Stomach (tissue), 9 donors: Measurements from ENCODE around the gene TMED5. TPM values are rescaled to one million over a fixed set of nuclear protein-coding genes. Genes with fewer than 3 reads are reported as not detected.

Source experiments
- DNase-seq, 2 donors: peaks; one replicate each; pipeline versions ENCODE4 v3.0.0 to v3.0.0-alpha.2; 2013 to 2019
- H3K27ac ChIP-seq, 5 donors: fragments of 200-600 bp in 4 of 5; sonication (generic) in 4 of 5; one replicate each; pipeline ENCODE4 v1.5.1; 2013 to 2019; ENCODE audit warnings: mild to moderate bottlenecking in 1 of 5, moderate library complexity in 1 of 5
- H3K27me3 ChIP-seq, 3 donors: fragments of 200-600 bp; sonication (generic); one replicate each; pipeline ENCODE4 v1.5.1; 2017 to 2019; ENCODE audit warnings: mixed run types in 1 of 3
- H3K36me3 ChIP-seq, 4 donors: fragments of 200-600 bp; sonication (generic); 1 replicate in 3 of 4; 2 replicates in 1 of 4; pipeline ENCODE4 v1.5.1; 2016 to 2019
- H3K4me1 ChIP-seq, 4 donors: fragments of 200-600 bp; sonication (generic); one replicate each; pipeline ENCODE4 v1.5.1; 2016 to 2019
- H3K4me3 ChIP-seq, 4 donors: fragments of 200-600 bp; sonication (generic) in 3 of 4; one replicate each; pipeline ENCODE4 v1.5.1; 2016 to 2019; ENCODE audit warnings: mild to moderate bottlenecking in 1 of 4
- H3K9me3 ChIP-seq, 4 donors: fragments of 200-600 bp; sonication (generic); one replicate each; pipeline ENCODE4 v1.5.1; 2016 to 2019
- EP300 ChIP-seq: sonication (generic); formaldehyde crosslinking; IDR thresholded peaks from one replicate; pipeline ENCODE4 v1.6.1; 2017; ENCODE audit warnings: antibody characterized with exemption
- POLR2A ChIP-seq, 4 donors: fragments of 450-650 bp; IDR thresholded peaks; one replicate each; pipeline ENCODE4 v1.6.1; 2016; ENCODE audit warnings: antibody characterized with exemption in 4 of 4, control low read depth in 2 of 4, mild to moderate bottlenecking in 1 of 4, moderate library complexity in 1 of 4
- POLR2AphosphoS5 ChIP-seq, 3 donors: sonication (generic); formaldehyde crosslinking; IDR thresholded peaks; one replicate each; pipeline ENCODE4 v1.6.1; 2016; ENCODE audit warnings: antibody characterized with exemption in 3 of 3
- WGBS, 5 donors: extraction: QIAGEN DNeasy Blood & Tissue Kit in 3 of 5; methylation state at CpG; one replicate each; pipeline versions ENCODE4 v1.1.5 to v1.1.7; 2013 to 2018; 5-methylcytosine and 5-hydroxymethylcytosine counted together
- intact Hi-C: fragments of 100-400 bp; cut with DNase I; formaldehyde crosslinking; loops from one replicate; pipeline ENCODE4 v1.15.1; 2023; ENCODE audit warnings: low total_unique reads
- polyA plus RNA-seq, 3 donors: library from polyadenylated mRNA; stranded (reverse); fragments of 200-250 nt; gene quantifications; one replicate each; pipeline ENCODE4 v1.2.3, GENCODE V29; 2013
- total RNA-seq, 5 donors: library from RNA; depleted of rRNA; stranded (reverse); fragments of >200 nt; gene quantifications; one replicate each; pipeline versions ENCODE4 v1.1.0 to v1.2.3, GENCODE V29; 2014 to 2016
- TF ChIP-seq, protein P1 (sequence below), 7 experiments: fragments of 450-650 bp in 4 of 7; fragments of 200-600 bp in 3 of 7; sonication (generic) in 3 of 7; IDR thresholded peaks; one replicate each; pipeline ENCODE4 v1.5.1; 2016 to 2019; ENCODE audit warnings: antibody characterized with exemption in 7 of 7, control low read depth in 2 of 7, mild to moderate bottlenecking in 1 of 7
- donor health status: healthy with polysubstance abuse.
- donor health status: Bipolar disorder and iron deficiency.
- donor health status: healthy.

The TMED5 gene
- total and polyA plus RNA-seq, 8 donors = 8.2 to 85.6 (median 16.1) TPM

DNA sequence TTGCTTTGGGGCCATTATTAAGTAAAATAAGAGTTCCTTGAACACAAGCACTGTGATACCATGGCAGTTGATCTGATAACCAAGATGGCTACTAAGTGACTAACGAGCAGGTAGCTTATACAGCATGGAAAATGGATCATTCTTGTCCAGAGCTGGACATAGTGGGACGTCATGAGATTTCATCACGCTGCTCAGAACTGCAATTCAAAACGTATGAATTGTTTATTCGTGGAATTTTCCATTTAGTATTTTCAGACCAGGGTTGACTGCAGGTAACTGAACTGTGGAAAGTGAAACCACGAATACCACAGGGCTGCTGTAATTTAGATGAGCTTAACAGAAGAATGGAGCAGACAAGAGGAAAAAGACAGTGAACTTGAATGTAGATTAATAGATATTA is 39.2 kb upstream of the TMED5 start:
- H3K36me3 ChIP-seq = peaks cover 0 to 23% (median 8%) of the 10 kb centered on the region in 4 donors
- no peak overlapping the region for H3K4me3 ChIP-seq
- no peak overlapping the region for H3K27ac ChIP-seq
- peak in 1 of 2 donors; percentile 11 for DNase-seq
- no peaks in the 10 kb centered on the region for H3K27me3 ChIP-seq
- TF ChIP-seq POLR2AphosphoS5 (IDR thresholded peaks at IDR 0.05) (no peak), EP300 (no peak), POLR2A (IDR thresholded peaks at IDR 0.05) (no peak)
- TF ChIP-seq, protein P1, sequence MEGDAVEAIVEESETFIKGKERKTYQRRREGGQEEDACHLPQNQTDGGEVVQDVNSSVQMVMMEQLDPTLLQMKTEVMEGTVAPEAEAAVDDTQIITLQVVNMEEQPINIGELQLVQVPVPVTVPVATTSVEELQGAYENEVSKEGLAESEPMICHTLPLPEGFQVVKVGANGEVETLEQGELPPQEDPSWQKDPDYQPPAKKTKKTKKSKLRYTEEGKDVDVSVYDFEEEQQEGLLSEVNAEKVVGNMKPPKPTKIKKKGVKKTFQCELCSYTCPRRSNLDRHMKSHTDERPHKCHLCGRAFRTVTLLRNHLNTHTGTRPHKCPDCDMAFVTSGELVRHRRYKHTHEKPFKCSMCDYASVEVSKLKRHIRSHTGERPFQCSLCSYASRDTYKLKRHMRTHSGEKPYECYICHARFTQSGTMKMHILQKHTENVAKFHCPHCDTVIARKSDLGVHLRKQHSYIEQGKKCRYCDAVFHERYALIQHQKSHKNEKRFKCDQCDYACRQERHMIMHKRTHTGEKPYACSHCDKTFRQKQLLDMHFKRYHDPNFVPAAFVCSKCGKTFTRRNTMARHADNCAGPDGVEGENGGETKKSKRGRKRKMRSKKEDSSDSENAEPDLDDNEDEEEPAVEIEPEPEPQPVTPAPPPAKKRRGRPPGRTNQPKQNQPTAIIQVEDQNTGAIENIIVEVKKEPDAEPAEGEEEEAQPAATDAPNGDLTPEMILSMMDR (IDR thresholded peaks at IDR 0.05) = no peak
- no peaks in the 10 kb centered on the region for H3K9me3 ChIP-seq
- whole genome bisulfite sequencing, 5 donors = 71 to 86% (median 80%) methylated on average over 6 of the region's 6 CpGs
- H3K4me1 ChIP-seq = no peaks in the 10 kb centered on the region
- intact Hi-C loops = no loop called here

DNA sequence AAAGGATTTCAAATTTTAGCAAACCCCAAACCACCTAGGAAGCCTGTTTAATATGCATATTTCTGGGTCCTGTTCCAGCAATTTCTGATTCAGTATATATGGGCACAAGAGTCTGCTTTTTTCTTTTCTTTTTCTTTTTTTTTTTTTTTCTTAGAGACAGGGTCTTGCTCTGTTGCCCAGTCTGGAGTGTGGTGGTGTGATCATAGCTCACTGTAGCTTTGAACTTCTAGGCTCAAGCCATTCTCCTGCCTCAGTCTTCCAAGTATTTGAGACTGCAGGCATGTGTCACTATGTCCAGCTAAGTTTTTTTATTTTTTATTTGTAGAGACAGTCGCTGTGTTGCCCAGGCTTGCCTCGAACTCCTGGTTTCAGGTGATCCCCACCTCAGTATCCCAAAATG is 35.1 kb upstream of the TMED5 start:
- no peaks in the 10 kb centered on the region for H3K9me3 ChIP-seq
- intact Hi-C loops = no loop called here
- peaks cover 0 to 9% (median 4%) of the 10 kb centered on the region in 4 donors for H3K36me3 ChIP-seq
- DNase-seq = no peak
- no peaks in the 10 kb centered on the region for H3K27me3 ChIP-seq
- 91 to 100% (median 97%) methylated on average over 2 of the region's 2 CpGs for WGBS, 5 donors
- no peak overlapping the region for H3K27ac ChIP-seq
- TF ChIP-seq EP300 (no peak), POLR2A (IDR thresholded peaks at IDR 0.05) (no peak), POLR2AphosphoS5 (IDR thresholded peaks at IDR 0.05) (no peak)
- TF ChIP-seq, protein P1 (IDR thresholded peaks at IDR 0.05) = no peak
- no peak overlapping the region for H3K4me3 ChIP-seq
- no peaks in the 10 kb centered on the region for H3K4me1 ChIP-seq

DNA sequence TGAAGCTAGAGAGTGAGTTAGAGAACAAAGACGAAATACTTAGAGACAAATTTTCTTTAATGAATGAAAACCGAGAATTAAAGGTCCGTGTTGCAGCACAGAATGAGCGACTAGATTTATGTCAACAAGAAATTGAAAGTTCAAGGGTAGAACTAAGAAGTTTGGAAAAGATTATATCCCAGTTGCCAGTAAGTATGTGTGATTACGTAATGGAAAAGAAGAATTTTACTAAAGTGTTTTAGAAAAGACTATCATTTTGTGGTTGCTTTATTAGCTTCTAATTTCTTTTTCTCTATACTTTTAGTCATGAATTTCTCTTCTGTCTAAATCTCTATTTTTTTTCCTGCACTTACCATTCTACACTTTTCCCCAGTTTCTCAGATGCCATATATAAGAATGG is 27.0 kb upstream of the TMED5 start:
- no peaks in the 10 kb centered on the region for H3K4me1 ChIP-seq

DNA sequence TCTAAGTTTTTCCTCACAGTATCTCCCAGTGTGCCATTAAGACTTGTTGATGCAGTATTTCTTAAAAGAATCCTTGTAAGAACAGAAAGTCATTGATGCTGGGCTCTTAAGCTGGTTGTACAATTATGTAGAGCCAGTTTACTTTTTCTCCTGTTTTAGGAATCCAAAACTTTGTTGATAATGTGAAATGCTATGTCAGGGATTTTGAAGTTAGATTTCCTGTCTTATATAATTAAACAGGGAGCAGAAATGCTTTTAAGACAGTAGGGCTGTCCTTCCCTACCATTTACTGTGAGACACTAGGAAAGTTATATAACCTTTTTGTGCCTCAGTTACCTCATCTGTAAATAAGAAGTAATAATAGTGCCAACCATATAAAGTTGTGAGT is 26.3 kb upstream of the TMED5 start:
- TF ChIP-seq EP300 (no peak), POLR2A (IDR thresholded peaks at IDR 0.05) (no peak), POLR2AphosphoS5 (IDR thresholded peaks at IDR 0.05) (no peak)
- TF ChIP-seq, protein P1 (IDR thresholded peaks at IDR 0.05) = no peak
- Histone ChIP-seq H3K4me3 (no peak overlapping the region), H3K27ac (no peak overlapping the region), H3K27me3 (no peaks in the 10 kb centered on the region), H3K4me1 (no peaks in the 10 kb centered on the region), H3K36me3 (peaks cover 0 to 5% (median 0%) of the 10 kb centered on the region in 4 donors), H3K9me3 (no peaks in the 10 kb centered on the region)
- intact Hi-C loops = no loop called here
- no peak for DNase-seq

More for the DNA sequence above, 27.0 kb upstream of the TMED5 start:
- peaks cover 0 to 5% (median 0%) of the 10 kb centered on the region in 4 donors for H3K36me3 ChIP-seq
- no peak for TF ChIP-seq EP300
- TF ChIP-seq, protein P1 (IDR thresholded peaks at IDR 0.05) = no peak
- no peak for TF ChIP-seq POLR2AphosphoS5 (IDR thresholded peaks at IDR 0.05)
- H3K27ac ChIP-seq = no peak overlapping the region
- intact Hi-C loops = no loop called here
- no peak overlapping the region for H3K4me3 ChIP-seq
- no peak for DNase-seq
- WGBS, 5 donors = 86 to 97% (median 93%) methylated on average over 5 of the region's 5 CpGs
- no peaks in the 10 kb centered on the region for H3K9me3 ChIP-seq
- no peaks in the 10 kb centered on the region for H3K27me3 ChIP-seq
